Bone marrow (tissue), 2 donors: ENCODE data around the gene CD44.
"Not testable (repeated sequence)": the region's sequence is repeated elsewhere in the genome, so short reads cannot be mapped to it uniquely, and the experiment has no call there.

ENCODE experiments used
- DNase-seq, 2 donors: peaks; one replicate each; lab custom pipeline; 2025; lab: John Stamatoyannopoulos, UW

Gene CD44

DNA sequence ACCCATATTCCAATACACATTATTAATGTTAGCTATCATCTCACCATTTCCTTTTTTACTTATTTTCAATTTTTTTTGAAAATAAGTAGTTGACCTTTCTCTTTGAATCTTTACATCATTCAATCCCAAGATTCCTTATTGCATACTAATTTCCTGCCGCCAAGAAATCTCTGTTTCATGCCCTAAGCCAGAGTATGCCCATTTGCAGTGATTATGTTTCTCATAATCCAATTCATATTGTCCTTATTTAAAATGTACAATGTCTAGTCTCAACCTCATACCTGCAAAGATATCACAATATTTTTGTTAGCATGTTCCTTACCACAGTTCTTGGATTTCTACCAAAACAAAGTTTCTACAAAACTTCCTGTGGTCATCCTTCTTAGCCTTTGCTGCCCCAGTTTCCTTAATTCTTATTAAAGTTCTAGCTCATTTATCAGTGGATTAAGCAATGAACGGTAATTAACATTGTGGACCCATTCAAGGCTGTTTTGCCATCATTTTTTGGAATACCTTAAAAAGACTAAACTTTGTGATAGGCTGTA lies 75.3 kb downstream of the CD44 start:
- no peak for DNase-seq

DNA sequence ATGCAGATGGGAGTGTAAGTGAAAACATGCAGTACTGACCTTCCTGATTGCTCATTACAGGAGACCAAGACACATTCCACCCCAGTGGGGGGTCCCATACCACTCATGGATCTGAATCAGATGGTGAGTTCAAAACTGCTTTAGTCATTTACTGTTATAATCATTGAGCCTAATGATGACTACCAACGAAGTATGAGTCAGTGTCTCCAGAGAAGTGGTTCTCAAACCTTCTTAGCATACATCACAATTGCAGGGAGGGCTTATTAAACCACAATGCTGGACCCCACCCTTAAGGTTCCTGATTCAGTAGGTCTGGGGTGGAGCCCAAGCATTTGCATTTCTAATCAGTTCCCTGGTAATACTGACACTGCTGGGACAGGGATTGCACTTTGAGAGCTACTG lies 75.8 kb downstream of the CD44 start:
- DNase-seq, result no peak

DNA sequence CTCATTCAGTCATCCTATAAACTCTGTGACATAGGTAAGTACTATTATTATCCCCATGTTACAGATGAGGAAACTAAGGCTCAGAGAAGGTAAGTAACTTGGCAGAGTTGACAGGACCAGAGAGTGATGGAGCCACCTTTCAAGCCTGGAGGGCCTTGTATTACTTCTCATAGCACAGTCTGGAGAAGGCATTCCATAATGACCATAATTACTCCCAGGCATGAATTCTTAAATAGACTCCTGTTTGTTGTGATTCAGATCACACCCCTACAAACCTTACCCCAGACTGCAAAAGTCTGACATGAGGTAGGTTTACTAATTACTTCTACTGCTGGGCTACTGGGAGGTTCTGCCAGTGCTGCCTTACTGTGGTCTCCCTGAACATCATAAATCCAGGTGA lies 77.0 kb downstream of the CD44 start:
- no peak for DNase-seq

DNA sequence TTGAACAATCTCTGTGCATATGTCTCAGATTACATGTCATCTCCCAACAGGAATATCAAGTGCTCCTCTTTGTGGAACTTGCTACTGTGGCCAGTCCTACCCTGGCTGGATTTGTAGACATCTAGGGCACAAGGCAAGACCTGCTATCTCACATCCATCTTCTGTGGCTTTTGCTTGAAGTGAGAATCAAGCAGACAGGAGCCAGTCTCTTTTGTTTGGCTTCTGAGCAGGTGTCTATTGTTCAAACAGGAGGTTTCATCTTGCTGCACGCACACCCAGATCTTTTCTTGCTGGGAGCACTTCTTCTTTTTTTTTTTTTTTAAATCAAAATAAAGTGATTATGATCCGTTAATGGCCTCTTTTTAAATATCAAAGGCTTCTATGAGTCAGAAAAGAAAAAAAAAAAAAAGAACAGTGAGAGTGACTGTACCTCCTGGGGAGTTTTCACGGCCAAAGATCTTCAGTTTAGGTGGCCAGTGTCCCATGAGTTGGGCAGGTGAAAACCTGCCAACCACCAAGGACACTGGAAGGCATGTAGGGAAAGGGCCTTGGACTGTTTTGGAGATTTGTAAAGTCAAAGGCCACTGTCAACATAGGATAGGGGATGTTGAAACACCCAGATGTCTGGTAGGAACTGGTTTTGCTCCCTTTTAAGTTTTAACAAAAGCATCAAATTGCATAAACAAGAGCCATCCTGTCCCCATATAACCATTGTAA lies 78.1 kb downstream of the CD44 start:
- no peak for DNase-seq

DNA sequence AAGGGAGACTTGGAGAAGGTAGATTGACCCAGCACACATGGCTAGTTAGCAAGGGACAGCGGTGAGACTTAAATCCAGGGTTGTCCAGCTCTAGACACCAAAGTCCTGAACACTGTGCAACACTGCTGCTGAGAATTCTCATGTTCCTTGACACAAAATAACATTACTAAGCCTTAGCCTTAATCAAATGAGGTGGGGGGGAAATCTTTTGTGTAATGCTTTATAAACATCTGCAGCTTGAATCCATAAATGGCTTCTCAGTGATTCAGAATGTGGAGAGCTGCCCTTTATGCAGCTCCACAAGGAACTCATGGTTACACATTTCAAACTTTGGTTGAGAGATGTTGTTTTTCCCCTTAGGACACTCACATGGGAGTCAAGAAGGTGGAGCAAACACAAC lies 80.0 kb downstream of the CD44 start:
- no peak for DNase-seq

DNA sequence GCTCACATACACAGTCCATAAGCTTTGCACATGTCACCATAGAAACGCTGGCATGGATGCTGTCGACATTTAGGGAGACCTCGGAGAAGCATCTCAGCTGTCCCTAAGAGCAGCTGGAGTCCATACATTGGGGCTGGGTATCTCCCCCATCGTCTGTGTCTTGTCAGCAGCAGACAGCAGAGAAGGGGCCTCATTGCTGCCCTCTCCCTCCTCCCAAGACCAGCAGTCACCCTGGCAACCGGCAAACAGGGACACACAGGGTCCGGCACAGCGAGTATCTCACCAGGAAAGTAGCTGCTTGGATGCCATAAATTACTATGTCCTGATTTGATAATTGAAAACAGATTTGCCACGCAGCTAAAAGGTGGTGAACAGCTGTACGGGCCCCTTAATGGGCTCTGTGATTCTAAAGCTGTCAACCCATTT lies 84.4 kb downstream of the CD44 start:
- no peak for DNase-seq

DNA sequence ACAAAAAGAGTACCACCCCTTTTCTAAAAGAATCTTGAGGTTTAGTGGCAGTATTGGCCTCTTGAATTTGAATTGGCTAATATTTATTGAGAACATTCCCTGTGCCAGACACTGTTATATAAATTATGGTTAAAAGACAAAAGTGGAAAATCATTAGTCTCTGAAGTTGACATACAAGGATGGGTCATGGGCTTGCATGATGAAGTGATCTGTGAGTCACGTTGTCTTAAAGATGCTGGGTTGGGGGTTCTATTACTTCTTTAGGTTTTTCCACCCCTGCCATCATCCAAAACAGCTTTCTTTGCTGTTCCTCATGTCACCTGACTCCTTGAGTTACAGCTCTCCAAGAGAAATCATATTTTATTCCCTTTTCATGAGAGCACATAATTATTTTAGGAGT lies 85.0 kb downstream of the CD44 start:
- DNase-seq, result no peak

DNA sequence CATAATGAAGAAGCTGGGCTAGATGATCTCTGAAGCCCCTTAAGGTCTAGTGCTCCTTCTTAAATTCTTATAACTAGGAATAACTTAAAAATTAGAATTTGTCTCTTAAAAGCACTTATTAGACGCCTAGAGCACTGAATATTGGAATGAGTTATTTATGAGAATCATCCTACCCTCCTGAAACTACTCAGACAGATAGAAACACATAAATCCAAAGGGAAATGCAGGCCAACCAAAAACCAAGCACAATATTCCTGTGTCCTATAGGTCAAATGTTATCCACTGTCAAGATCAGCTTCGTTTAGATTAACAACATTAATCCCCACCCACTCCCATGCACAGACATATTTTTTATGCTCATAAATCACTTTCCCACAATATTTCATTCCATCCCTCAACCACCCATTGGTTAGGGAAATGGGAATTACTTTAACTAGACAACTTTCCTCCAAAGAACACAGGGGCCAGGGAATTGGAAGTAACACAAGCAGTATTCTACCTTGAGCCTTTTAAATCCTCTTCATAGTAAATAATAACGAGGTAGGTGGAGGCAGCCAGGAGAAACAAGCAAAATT lies 87.1 kb downstream of the CD44 start:
- no peak for DNase-seq

DNA sequence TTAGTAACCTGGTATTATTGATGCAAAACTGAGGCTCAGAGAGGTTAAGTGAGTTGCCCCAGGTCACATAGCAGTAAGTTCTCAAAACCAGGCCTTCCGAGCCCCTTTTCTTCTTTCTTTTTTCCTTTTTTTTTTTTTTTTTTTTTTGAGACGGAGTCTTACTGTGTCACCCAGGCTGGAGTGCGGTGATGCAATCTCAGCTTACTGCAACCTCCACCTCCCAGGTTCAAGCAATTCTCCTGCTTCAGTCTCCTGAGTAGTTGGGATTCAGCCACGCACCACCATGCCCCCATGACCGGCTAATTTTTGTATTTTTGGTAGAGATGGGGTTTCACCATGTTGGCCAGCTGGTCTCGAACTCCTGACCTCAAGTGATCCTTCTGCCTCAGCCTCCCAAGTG lies 87.8 kb downstream of the CD44 start:
- DNase-seq, result not testable (repeated sequence)

DNA sequence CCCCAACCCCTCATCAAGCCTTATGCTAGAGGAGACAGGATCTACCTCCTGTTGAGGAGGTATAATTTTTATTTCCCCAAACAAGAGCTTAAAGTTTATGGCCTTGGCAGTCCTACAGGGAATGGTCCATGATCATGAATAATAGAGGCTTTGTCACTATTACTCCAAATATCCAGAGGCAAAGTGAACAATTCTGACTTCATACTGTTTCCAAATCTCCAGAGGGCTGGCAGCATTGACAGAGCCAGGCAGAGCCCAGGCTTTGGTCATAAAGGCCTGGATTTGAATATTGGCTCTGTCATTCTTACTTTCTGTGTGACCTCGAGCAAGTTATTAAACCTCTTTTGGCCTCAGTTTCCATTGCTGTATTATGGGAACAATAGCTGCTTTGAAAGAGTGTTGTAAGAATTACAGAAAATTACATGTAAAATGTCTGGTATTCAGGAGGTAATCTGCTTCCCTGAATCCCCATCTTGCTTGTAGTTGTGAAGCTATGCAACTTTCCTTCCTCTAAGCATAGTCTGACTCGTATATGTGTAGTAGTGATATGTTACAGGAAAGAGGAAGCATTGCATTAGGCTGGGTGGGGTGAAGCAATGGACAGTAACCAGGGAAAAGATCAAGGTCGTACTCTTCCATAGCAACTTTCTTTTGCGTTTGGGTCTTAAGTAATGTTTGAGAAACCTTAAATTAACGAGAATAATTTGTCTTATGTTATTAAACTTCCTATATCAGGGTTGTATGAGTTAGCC lies 88.8 kb downstream of the CD44 start:
- no peak for DNase-seq

DNA sequence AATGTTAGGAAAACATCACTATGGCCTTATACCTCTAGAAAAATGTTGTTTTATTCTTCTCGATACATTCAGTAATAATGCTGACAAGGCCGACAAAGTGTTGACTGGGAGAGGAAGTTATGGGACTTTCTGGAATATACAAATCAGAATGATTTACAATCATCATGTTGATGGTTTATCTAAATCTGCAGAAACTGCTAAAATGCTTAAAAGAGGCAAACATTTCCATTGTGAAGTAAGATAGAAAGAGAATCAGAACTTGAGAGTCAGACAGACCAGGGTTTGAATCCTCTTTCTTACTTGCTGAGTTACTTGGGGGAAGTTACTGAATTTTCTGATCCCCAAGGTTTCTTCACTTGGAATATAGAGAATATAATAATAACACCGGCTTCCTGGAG lies 89.4 kb downstream of the CD44 start:
- no peak for DNase-seq

DNA sequence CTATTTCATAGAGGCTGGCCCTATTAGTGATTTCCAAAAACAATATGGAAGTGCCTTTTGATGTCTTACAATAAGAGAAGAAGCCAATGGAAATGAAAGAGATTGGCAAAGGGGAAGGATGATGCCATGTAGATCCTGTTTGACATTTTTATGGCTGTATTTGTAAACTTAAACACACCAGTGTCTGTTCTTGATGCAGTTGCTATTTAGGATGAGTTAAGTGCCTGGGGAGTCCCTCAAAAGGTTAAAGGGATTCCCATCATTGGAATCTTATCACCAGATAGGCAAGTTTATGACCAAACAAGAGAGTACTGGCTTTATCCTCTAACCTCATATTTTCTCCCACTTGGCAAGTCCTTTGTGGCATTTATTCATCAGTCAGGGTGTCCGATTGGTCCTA lies 91.4 kb downstream of the CD44 start:
- no peak for DNase-seq

DNA sequence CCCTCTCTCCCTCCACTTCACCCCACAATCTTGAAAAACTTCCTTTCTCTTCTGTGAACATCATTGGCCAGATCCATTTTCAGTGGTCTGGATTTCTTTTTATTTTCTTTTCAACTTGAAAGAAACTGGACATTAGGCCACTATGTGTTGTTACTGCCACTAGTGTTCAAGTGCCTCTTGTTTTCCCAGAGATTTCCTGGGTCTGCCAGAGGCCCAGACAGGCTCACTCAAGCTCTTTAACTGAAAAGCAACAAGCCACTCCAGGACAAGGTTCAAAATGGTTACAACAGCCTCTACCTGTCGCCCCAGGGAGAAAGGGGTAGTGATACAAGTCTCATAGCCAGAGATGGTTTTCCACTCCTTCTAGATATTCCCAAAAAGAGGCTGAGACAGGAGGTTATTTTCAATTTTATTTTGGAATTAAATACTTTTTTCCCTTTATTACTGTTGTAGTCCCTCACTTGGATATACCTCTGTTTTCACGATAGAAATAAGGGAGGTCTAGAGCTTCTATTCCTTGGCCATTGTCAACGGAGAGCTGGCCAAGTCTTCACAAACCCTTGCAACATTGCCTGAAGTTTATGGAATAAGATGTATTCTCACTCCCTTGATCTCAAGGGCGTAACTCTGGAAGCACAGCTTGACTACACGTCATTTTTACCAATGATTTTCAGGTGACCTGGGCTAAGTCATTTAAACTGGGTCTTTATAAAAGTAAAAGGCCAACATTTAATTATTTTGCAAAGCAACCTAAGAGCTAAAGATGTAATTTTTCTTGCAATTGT lies 92.3 kb downstream of the CD44 start:
- no peak for DNase-seq

DNA sequence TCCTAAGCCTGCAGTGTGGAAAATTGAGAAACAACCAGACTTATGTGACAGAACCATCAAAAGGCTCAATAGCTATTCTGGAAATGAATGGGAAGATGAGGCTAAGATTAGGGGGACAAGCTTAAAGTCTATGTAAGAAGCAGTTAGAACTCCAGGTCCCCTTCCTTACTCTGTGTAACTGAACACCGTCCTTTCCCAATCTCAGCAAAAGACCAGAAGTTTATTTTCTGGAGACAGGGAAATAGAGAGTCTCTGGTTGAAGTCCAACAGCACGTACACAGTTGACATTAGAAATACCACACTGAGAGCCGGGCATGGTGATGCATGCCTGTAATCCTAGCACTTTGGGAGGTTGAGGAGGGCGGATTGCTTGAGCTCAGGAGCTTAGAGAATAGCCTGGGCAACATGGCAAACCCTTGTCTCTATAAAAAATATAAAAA lies 93.9 kb downstream of the CD44 start:
- no peak for DNase-seq

DNA sequence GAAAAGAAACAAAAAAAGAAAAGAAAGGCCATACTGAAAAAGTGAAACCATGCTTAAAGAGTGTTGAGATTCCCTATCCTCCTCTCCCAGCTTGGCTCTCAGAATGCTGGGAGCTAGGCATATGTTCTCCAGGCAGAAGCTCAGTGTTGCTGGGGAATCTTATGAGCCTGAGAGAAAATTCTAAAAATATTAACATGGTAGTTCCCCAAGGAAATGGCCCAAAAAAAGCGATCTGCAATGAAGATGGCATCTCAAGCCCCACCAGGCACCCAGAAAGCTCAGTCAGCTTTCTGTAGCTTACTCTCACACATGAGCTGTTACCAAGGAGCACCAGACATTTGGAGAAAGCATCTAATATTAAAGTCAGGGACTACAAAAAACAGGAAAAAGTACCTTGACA lies 94.5 kb downstream of the CD44 start:
- DNase-seq, result no peak

DNA sequence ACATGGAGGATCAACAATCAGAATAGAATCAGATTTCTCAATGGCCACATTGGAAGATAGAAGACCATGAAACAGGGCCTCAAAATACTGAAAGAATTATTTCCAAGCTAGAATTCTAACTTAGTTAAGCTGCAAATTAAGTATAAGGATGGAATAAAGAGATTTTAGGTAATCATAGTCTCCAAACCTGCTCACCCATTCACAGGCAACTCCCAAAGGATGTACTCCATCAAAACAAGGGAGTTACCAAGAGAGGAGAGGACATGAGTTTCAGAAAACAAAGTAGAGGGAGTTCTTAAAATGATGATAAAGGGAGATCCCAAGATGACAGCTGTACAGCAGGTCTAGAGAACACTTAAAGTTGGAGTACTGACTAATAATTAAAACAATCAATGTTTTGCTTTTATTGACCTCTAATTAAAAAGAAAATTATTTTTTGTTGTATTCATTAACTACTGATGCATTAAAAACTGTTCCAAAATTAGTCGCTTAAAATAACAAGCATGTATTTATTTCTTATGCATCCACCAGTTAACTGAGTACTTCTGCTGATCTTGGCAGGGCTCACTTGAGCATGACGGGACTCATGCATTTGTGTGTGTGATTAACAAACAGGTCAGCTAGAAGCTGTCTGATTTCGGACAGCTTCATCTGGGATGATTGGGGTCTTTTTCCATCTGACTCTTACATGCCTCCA lies 95.6 kb downstream of the CD44 start:
- DNase-seq, result no peak

DNA sequence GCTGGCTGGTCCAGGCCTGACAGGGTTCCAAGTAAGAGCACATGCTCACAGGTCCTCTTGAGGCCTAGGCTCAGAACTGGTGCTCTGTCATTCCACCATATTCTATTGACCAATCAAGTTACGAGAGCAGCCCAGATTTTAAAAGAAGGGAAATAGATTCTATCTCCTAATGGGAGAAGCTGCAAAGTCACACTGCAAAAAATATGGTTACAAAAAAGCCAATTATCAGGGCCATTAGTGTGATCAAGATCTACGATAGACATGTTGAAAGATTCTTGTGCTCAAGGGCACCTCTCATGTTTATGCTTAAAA lies 96.1 kb downstream of the CD44 start:
- DNase-seq, result no peak

DNA sequence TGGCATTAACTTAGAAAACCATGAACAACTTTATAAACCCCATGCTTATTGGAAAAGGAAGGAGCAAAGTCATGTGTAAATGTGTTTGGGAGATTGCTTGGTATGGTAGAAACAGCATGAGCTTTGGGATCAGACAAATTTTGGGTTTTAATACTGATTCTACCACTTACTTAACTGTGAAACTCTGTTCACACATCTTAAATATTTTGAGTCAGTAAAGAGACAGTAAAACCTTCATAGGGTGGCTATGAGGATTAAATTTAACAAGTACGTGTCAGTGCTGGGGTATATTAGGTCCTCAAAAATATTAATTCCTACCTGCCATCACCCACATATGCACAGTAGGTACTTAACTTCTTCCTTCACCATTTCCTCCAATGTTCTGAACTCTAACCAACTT lies 96.5 kb downstream of the CD44 start:
- DNase-seq, result no peak

DNA sequence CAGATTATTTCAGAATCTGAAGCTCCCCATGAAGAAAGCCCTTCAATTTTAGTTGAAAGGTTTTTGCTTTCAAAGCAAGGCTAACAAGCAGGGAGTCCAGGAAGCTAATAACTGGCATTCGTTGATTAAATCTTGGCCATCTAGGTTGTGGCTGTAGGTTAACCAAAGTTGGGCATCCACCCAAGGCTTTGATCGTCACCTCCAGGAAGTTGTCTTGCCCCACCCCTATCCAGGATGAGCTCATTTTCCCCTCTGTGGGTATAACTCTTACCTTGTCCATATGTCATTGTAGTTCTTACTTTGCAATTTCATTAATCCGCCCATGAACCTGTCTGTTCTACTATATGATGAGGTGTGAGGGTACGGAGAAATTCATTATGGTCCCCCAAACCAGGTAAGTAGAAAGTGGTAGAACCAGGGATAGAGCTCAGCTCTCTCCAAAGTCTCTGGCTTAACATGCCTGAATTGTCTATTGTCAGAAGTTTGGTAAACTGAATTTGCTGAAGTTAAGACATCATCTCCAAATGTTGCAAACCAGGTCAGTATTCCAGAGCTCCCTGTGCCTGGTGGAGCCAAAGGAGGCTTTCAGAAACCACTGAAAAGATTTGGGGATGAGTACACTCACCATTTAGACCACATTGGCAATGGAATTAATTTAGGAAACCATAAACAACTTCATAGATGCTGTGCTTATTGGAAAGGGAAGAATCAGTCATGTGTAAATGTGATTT lies 97.1 kb downstream of the CD44 start:
- no peak for DNase-seq

DNA sequence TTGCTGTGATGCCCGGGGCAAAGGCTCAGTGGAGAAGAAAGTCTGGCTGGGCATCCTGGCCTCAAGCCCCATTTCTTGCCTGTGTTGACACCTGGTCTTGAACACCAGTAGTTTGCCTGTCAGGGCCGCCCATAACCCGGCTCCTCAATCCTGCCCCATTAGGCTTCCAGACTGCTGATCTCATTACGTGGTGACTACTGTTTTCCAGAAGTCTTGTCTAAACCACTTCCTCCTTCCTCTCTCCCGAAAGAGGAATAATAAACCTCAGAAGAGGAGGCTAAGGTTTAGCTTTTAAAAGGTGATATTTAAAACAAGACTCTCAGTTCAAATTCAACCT lies 97.7 kb downstream of the CD44 start:
- peak in 1 of 2 donors; percentile 33 for DNase-seq

DNA sequence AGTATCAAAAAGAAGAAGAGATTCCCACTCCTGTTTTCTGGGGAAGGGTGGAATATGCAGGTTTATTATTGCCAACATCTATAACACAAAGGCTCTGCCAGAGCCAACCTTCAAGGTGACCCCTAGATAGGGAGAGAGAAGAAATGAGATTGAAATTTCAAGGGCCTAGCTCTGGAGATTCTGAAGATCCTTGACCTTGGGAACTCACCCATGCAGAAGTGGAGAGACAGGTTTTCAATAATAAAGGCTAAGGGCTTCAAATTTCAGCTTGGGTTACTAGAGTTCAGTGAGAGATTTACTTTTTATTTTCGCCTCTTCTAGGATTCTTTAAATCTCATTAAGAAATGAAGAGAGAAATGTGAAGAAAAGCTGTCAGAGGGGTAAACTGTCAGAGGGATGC lies 98.4 kb downstream of the CD44 start:
- no peak for DNase-seq
